ENCODE results near the gene DNAJB11.

DNA sequence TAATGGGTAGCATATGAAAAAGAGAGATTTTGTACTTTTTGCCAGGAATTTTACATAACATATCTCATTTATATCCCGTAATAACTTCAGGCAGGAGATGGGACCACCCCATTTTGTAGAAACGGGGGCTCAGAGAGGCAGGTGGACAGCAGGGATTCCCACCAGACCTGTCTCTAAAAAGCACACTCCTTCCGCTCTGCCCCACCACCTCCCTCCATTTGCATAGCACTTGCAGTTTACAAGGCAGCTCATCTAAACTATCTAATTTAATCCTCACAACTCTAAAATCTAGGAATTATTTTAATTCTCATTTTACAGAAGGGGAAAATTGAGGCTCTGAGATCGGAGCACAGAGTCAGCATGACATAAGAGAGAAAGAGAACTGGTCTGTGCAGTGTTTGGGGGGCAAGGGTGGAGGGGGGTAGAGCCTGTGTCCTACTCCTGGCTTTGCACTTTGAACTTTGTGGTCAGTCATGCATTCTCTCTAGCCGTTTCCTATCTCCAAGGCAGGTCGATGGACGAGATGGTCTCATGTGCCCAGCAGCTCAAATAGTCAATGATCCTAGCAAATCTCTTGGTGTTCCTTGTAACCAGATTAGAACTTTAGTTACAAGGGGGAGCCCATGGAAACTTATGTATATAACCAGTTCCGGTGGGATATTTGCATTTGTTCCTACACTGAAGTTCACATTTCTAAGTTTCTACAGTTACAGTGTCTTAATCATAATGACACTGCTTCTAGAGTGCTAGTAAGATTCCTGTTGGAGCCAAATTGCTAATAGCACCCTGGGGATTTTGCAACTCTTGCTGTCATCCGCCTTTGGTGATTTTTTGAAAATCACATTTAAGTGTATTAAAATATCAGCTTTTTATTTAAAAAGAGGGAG, 44.9 kb upstream of the DNAJB11 start:
- TF ChIP-seq, protein P1, sequence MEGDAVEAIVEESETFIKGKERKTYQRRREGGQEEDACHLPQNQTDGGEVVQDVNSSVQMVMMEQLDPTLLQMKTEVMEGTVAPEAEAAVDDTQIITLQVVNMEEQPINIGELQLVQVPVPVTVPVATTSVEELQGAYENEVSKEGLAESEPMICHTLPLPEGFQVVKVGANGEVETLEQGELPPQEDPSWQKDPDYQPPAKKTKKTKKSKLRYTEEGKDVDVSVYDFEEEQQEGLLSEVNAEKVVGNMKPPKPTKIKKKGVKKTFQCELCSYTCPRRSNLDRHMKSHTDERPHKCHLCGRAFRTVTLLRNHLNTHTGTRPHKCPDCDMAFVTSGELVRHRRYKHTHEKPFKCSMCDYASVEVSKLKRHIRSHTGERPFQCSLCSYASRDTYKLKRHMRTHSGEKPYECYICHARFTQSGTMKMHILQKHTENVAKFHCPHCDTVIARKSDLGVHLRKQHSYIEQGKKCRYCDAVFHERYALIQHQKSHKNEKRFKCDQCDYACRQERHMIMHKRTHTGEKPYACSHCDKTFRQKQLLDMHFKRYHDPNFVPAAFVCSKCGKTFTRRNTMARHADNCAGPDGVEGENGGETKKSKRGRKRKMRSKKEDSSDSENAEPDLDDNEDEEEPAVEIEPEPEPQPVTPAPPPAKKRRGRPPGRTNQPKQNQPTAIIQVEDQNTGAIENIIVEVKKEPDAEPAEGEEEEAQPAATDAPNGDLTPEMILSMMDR (conservative IDR thresholded peaks at IDR 0.05; ENCODE audit: low read depth, low read length) = no peak
- no peak for TF ChIP-seq POLR2A (IDR thresholded peaks at IDR 0.05; ENCODE audit: low read depth, low read length)
- TF ChIP-seq MAFK (IDR thresholded peaks at IDR 0.05; ENCODE audit: low read depth, low read length) = no peak
- no peak for TF ChIP-seq RAD21 (IDR thresholded peaks at IDR 0.05; ENCODE audit: low read length)
- no peak for TF ChIP-seq BHLHE40 (IDR thresholded peaks at IDR 0.05; ENCODE audit: low read depth, low read length)

All from IMR-90 (cell line).